Spleen (tissue), 11 donors: Measurements from ENCODE around the gene TTLL5. TPM values are rescaled to one million over a fixed set of nuclear protein-coding genes. Genes with fewer than 3 reads are reported as not detected.

Experiments used
- DNase-seq: peaks from one replicate; pipeline ENCODE4 v3.0.0-alpha.2; 2020
- H3K27ac ChIP-seq, 8 donors: fragments of 200-600 bp; sonication (generic) in 7 of 8; 1 replicate in 4 of 8; 2 replicates in 4 of 8; pipeline versions ENCODE4 v1.5.0 to v1.8.0; 2016 to 2021; ENCODE audit warnings: inconsistent platforms in 4 of 8, mild to moderate bottlenecking in 4 of 8, moderate library complexity in 1 of 8
- H3K27me3 ChIP-seq, 7 donors: fragments of 200-600 bp; sonication (generic) in 6 of 7; replicated peaks in 1 of 7; 1 replicate in 4 of 7; 2 replicates in 3 of 7; pipeline versions ENCODE4 v1.5.0 to v1.8.0; 2016 to 2021; ENCODE audit warnings: inconsistent platforms in 3 of 7, mild to moderate bottlenecking in 1 of 7
- H3K36me3 ChIP-seq, 6 donors: fragments of 200-600 bp; sonication (generic) in 5 of 6; 1 replicate in 4 of 6; 2 replicates in 2 of 6; pipeline versions ENCODE4 v1.5.0 to v1.8.0; 2016 to 2021; ENCODE audit warnings: inconsistent platforms in 2 of 6
- H3K4me1 ChIP-seq, 6 donors: fragments of 200-600 bp; sonication (generic) in 5 of 6; 1 replicate in 3 of 6; 2 replicates in 3 of 6; pipeline versions ENCODE4 v1.5.0 to v1.8.0; 2016 to 2021; ENCODE audit warnings: inconsistent platforms in 3 of 6
- H3K4me3 ChIP-seq, 8 donors: fragments of 200-600 bp; sonication (generic) in 7 of 8; 1 replicate in 4 of 8; 2 replicates in 4 of 8; pipeline versions ENCODE4 v1.5.0 to v1.8.0; 2016 to 2021; ENCODE audit warnings: inconsistent platforms in 4 of 8, mild to moderate bottlenecking in 4 of 8, moderate library complexity in 2 of 8
- H3K9me3 ChIP-seq, 8 donors: fragments of 200-600 bp; sonication (generic) in 7 of 8; 1 replicate in 4 of 8; 2 replicates in 4 of 8; pipeline versions ENCODE4 v1.5.0 to v1.8.0; 2016 to 2021; ENCODE audit warnings: inconsistent platforms in 4 of 8
- CTCF ChIP-seq, 11 experiments: fragments of 200-600 bp in 7 of 11; fragments of 450-650 bp in 4 of 11; sonication (generic) in 4 of 11; IDR thresholded peaks in 8 of 11; conservative IDR thresholded peaks in 3 of 11; 1 replicate in 7 of 11; 2 replicates in 4 of 11; pipeline versions ENCODE4 v1.4.0 to v1.8.0; 2016 to 2021; ENCODE audit warnings: antibody characterized with exemption in 11 of 11, inconsistent platforms in 4 of 11, mild to moderate bottlenecking in 1 of 11
- POLR2A ChIP-seq, 3 donors: fragments of 450-650 bp; IDR thresholded peaks; one replicate each; pipeline ENCODE4 v1.5.1; 2017; ENCODE audit warnings: antibody characterized with exemption in 3 of 3, mild to moderate bottlenecking in 1 of 3
- POLR2AphosphoS5 ChIP-seq, 3 donors: sonication (generic); formaldehyde crosslinking; IDR thresholded peaks; one replicate each; pipeline ENCODE4 v1.5.1; 2017; ENCODE audit warnings: antibody characterized with exemption in 3 of 3
- WGBS, 5 donors: extraction: QIAGEN DNeasy Blood & Tissue Kit in 3 of 5; methylation state at CpG; one replicate each; pipeline versions ENCODE4 v1.1.5 to v1.1.7; 2013 to 2018; 5-methylcytosine and 5-hydroxymethylcytosine counted together
- intact Hi-C: fragments of 100-400 bp; cut with DNase I; formaldehyde crosslinking; loops from one replicate; pipeline ENCODE4 v1.15.0; 2023; ENCODE audit warnings: low total_unique reads
- polyA plus RNA-seq, 3 donors: library from polyadenylated mRNA; stranded (reverse); fragments of 200-250 nt; gene quantifications; one replicate each; pipeline ENCODE4 v1.2.1, GENCODE V29; 2013
- total RNA-seq, 7 donors: library from RNA; depleted of rRNA in 3 of 7; stranded (reverse); fragments of >200 nt in 3 of 7; fragmentation: NEBNext Ultra II Directional in 4 of 7; extraction: Animal tissue kit (Norgen Biotek cat#: 25700) in 4 of 7; gene quantifications; one replicate each; pipeline versions ENCODE4 v1.1.0 to v1.2.1, GENCODE V29; 2016 to 2021
- donor health status: healthy with polysubstance abuse.
- donor health status: DM: no; HTN: no; CAD: no; lungs with moderate emphysema.
- donor health status: DM: no; HTN: no; CAD: no.
- donor health status: Bipolar disorder and iron deficiency.
- donor health status: healthy.
- donor health status: DM: no; HTN: no; CAD: no.
- donor health status: DM: yes; HTN: yes; CAD: no.

Gene TTLL5
- total and polyA plus RNA-seq, 10 donors: 4.5 to 44.1 (median 31.6) TPM

- Histone ChIP-seq H3K4me1 (peaks cover 0 to 41% (median 11%) of the 10 kb centered on the region in 6 donors), H3K36me3 (peaks cover 0 to under 1% (median 0%) of the 10 kb centered on the region in 6 donors), H3K4me3 (no peak overlapping the region), H3K27ac (peak overlapping the region in 4 of 8 donors; percentile 32 to 59 (median 44)), H3K27me3 (no peaks in the 10 kb centered on the region), H3K9me3 (no peaks in the 10 kb centered on the region)
- DNase-seq: no peak
- peak in 2 of 3 donors; percentile 52 to 80 for TF ChIP-seq POLR2AphosphoS5 (IDR thresholded peaks at IDR 0.05)
- no peak for TF ChIP-seq POLR2A (IDR thresholded peaks at IDR 0.05)
- TF ChIP-seq CTCF (IDR thresholded peaks at IDR 0.05 in 8 of 11, conservative IDR thresholded peaks at IDR 0.05 in 3 of 11): no peak
- intact Hi-C loops: no loop called here
- whole genome bisulfite sequencing, 5 donors: 73 to 97% (median 84%) methylated on average over 1 of the region's 1 CpG
Observed at GRCh38 chr14:75619548-75619947, 41.5 kb upstream of the TTLL5 start.

- no peak for DNase-seq
- peaks cover 0 to 15% (median 3%) of the 10 kb centered on the region in 6 donors for H3K4me1 ChIP-seq
- intact Hi-C loops: no loop called here
- no peak for TF ChIP-seq CTCF (IDR thresholded peaks at IDR 0.05 in 8 of 11, conservative IDR thresholded peaks at IDR 0.05 in 3 of 11)
- TF ChIP-seq POLR2A (IDR thresholded peaks at IDR 0.05): no peak
- no peak for TF ChIP-seq POLR2AphosphoS5 (IDR thresholded peaks at IDR 0.05)
- peak overlapping the region in 3 of 8 donors; percentile 59 to 82 (median 64) for H3K27ac ChIP-seq
- WGBS, 5 donors: 76 to 98% (median 95%) methylated on average over 3 of the region's 3 CpGs
- H3K27me3 ChIP-seq: no peaks in the 10 kb centered on the region
- H3K9me3 ChIP-seq: no peaks in the 10 kb centered on the region
- peaks cover 0 to 8% (median 0%) of the 10 kb centered on the region in 6 donors for H3K36me3 ChIP-seq
- no peak overlapping the region for H3K4me3 ChIP-seq
Observed at GRCh38 chr14:75625034-75625433, 36.0 kb upstream of the TTLL5 start.

GRCh38 chr14:75626396-75626795, 34.6 kb upstream of the TTLL5 start:
- Histone ChIP-seq H3K36me3 (peaks cover 0 to 8% (median 0%) of the 10 kb centered on the region in 6 donors), H3K27me3 (no peaks in the 10 kb centered on the region), H3K27ac (peak overlapping the region in 5 of 8 donors; percentile 48 to 82 (median 64)), H3K4me1 (peaks cover 0 to 19% (median 3%) of the 10 kb centered on the region in 6 donors), H3K4me3 (no peak overlapping the region), H3K9me3 (no peaks in the 10 kb centered on the region)
- DNase-seq: no peak
- 88 to 95% (median 90%) methylated on average over 3 of the region's 3 CpGs for WGBS, 5 donors
- TF ChIP-seq POLR2AphosphoS5 (IDR thresholded peaks at IDR 0.05) (no peak), POLR2A (IDR thresholded peaks at IDR 0.05) (no peak), CTCF (IDR thresholded peaks at IDR 0.05 in 8 of 11, conservative IDR thresholded peaks at IDR 0.05 in 3 of 11) (no peak)
- intact Hi-C loops: no loop called here

GRCh38 chr14:75626863-75627262, 34.2 kb upstream of the TTLL5 start:
- H3K27ac ChIP-seq: peak overlapping the region in 5 of 8 donors; percentile 48 to 82 (median 64)
- TF ChIP-seq POLR2AphosphoS5 (IDR thresholded peaks at IDR 0.05) (peak in 1 of 3 donors; percentile 86), CTCF (IDR thresholded peaks at IDR 0.05 in 8 of 11, conservative IDR thresholded peaks at IDR 0.05 in 3 of 11) (no peak)
- H3K9me3 ChIP-seq: no peaks in the 10 kb centered on the region
- intact Hi-C loops: no loop called here
- H3K27me3 ChIP-seq: no peaks in the 10 kb centered on the region
- H3K4me3 ChIP-seq: no peak overlapping the region
- 56 to 74% (median 73%) methylated on average over 3 of the region's 3 CpGs for WGBS, 5 donors
- peaks cover 0 to 19% (median 3%) of the 10 kb centered on the region in 6 donors for H3K4me1 ChIP-seq
- no peak for DNase-seq
- peaks cover 0 to 8% (median 0%) of the 10 kb centered on the region in 6 donors for H3K36me3 ChIP-seq
